Kidney (tissue), 14 donors: Measurements from ENCODE around the gene C19orf12. TPM values are rescaled to one million over a fixed set of nuclear protein-coding genes. Genes with fewer than 3 reads are reported as not detected.
A peak's percentile ranks its signal among the peaks of the same experiment; 100 is the strongest.

Experiments
- DNase-seq, 5 donors: peaks; one replicate each; pipeline ENCODE4 v3.0.0-alpha.2; 2013 to 2020
- FAIRE-seq: peaks from 2 replicates; lab custom pipeline; 2012; peaks lifted over from hg19 to GRCh38; lab: Jason Lieb, UNC
- H3K27ac ChIP-seq, 2 donors: one replicate each; pipeline ENCODE4 v1.7.0; 2013; ENCODE audit warnings: low read depth in 2 of 2, low read length in 2 of 2, inconsistent platforms in 1 of 2
- H3K27me3 ChIP-seq: one replicate; pipeline ENCODE4 v1.7.1; 2013; ENCODE audit warnings: low read length, inconsistent platforms; ENCODE audit not compliant: control insufficient read depth, insufficient read depth
- H3K36me3 ChIP-seq, 3 donors: one replicate each; pipeline versions ENCODE4 v1.7.0 to v1.7.1; 2013; ENCODE audit warnings: low read length in 3 of 3, control low read depth in 1 of 3, inconsistent platforms in 1 of 3; ENCODE audit not compliant: insufficient read depth in 3 of 3, control insufficient read depth in 2 of 3
- H3K4me1 ChIP-seq, 3 donors: one replicate each; pipeline versions ENCODE4 v1.7.0 to v1.7.1; 2013; ENCODE audit warnings: low read length in 3 of 3, inconsistent platforms in 1 of 3, low read depth in 1 of 3; ENCODE audit not compliant: control insufficient read depth in 2 of 3, insufficient read depth in 2 of 3
- H3K4me3 ChIP-seq, 3 donors: one replicate each; pipeline versions ENCODE4 v1.7.0 to v1.8.1; 2013; ENCODE audit warnings: low read length in 3 of 3, control low read depth in 1 of 3, inconsistent platforms in 1 of 3
- H3K9ac ChIP-seq, 3 donors: one replicate each; pipeline versions ENCODE4 v1.7.0 to v1.7.1; 2013; ENCODE audit warnings: low read length in 3 of 3, control low read depth in 1 of 3, inconsistent platforms in 1 of 3
- H3K9me3 ChIP-seq, 3 donors: one replicate each; pipeline versions ENCODE4 v1.7.0 to v1.7.1; 2013; ENCODE audit warnings: low read length in 3 of 3, control low read depth in 1 of 3, inconsistent platforms in 1 of 3; ENCODE audit not compliant: control insufficient read depth in 2 of 3, insufficient read depth in 1 of 3
- intact Hi-C: fragments of 100-400 bp; cut with DNase I; formaldehyde crosslinking; loops from one replicate; pipeline ENCODE4 v1.11.1; 2022
- polyA plus RNA-seq: library from polyadenylated mRNA; stranded (reverse); fragments of 350-450 nt; fragmentation: Illumina TruSeq; extraction: RNeasy Lipid Tissue Mini Kit (QIAGEN cat#74804); gene quantifications from one replicate; pipeline ENCODE4 v1.2.3, GENCODE V29; 2014; ENCODE audit warnings: low read depth, low replicate concordance; ENCODE audit not compliant: insufficient read depth
- total RNA-seq: library from RNA; stranded (reverse); fragmentation: NEBNext Ultra II Directional; extraction: Animal tissue kit (Norgen Biotek cat#: 25700); gene quantifications from one replicate; pipeline ENCODE4 v1.2.1, GENCODE V29; 2021
- TF ChIP-seq, protein P1 (sequence below): IDR thresholded peaks from 3 replicates; pipeline ENCODE4 v1.5.1; 2012; ENCODE audit warnings: mild to moderate bottlenecking, moderate library complexity, borderline replicate concordance; ENCODE audit not compliant: insufficient read depth; ENCODE audit errors: extremely low read depth
- donor health status: control.
- donor health status: control.
- donor health status: control.
- donor health status: control.
- donor health status: control.
- donor health status: DM: yes; HTN: yes; CAD: no.
- donor health status: Normal renal cell carcinoma (clear cell type).

C19orf12 gene
- total and polyA plus RNA-seq, 2 donors from 2014 or later, result 21.2 to 27.1 TPM

DNA sequence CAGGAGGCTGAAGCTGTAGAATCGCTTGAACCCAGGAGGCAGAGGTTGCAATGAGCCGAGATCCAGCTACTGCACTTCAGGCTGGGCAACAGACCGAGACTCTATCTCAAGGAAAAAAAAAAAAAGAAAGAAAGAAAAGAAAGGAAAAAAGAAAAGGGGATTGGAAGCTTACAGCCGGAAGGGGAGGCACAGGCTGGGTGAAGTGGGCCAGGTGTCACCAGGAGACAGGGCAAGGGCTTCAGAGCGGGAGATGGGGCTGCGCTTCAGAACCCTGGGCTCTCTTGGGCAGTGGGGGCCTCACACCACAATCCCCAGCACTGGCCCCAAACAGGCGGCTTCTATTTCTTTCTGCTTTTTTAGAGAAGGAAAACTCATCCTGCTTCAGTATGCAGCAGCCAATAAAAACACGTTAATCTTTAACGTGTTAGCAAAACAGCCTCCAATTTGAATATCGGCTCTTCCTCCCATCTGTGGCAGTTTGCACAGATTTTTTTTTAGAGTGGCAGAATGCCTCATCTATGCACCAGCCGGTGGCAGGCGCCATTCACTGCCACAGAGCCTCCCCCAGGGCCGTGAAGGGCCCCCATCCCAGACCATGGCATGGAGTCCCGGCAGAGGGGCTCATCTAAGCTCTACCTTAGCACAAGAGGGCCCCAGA, 46.6 kb upstream of the C19orf12 start:
- H3K9me3 ChIP-seq, result no peaks in the 10 kb centered on the region
- DNase-seq, result peak in 2 of 5 donors; percentile 17 to 26
- TF ChIP-seq, protein P1, sequence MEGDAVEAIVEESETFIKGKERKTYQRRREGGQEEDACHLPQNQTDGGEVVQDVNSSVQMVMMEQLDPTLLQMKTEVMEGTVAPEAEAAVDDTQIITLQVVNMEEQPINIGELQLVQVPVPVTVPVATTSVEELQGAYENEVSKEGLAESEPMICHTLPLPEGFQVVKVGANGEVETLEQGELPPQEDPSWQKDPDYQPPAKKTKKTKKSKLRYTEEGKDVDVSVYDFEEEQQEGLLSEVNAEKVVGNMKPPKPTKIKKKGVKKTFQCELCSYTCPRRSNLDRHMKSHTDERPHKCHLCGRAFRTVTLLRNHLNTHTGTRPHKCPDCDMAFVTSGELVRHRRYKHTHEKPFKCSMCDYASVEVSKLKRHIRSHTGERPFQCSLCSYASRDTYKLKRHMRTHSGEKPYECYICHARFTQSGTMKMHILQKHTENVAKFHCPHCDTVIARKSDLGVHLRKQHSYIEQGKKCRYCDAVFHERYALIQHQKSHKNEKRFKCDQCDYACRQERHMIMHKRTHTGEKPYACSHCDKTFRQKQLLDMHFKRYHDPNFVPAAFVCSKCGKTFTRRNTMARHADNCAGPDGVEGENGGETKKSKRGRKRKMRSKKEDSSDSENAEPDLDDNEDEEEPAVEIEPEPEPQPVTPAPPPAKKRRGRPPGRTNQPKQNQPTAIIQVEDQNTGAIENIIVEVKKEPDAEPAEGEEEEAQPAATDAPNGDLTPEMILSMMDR, result no peak
- H3K36me3 ChIP-seq, result no peaks in the 10 kb centered on the region
- no peaks in the 10 kb centered on the region for H3K27me3 ChIP-seq
- no peak overlapping the region for H3K27ac ChIP-seq
- H3K4me3 ChIP-seq, result no peak overlapping the region
- intact Hi-C loops, result loop anchor here (10.0 kb wide), 1 partner anchor 103 kb away; no protein-coding TSS in a partner anchor
- FAIRE-seq, result no peak
- no peak overlapping the region for H3K9ac ChIP-seq
- H3K4me1 ChIP-seq, result no peaks in the 10 kb centered on the region

DNA sequence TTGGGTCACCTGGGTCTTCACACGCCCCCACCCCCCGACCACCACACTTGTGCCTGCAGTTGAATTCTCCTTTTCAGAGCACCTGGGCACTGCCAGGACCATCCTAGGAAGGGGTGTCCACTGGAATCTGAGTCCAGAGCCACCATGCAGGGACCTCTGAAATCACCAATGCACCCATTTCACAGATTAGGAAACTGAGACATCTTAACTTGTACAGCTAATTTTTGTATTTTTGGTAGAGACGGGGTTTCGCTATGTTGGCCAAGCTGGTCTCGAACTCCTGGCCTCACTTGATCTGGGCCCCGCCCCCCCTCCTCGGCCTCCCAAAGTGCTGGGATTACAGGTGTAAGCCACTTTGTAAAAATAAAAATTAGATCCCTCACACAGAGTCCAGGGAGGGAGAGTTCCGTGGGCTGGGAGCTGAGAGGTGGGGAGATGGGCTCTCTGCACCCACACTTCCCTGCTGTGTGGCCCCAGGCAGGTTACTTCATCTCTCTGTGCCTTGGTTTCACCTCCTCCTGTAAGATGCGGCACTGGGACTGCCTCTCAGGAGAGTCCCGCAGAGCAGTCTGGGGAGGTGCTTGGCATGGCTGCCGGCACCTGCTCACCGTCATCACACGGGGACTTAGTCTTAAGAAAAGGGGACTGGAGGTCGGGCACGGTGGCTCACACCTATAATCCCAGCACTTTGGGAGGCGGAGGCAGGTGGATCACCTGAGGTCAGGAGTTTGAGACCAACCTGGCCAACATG, 45.9 kb upstream of the C19orf12 start:
- DNase-seq (no peak), FAIRE-seq (no peak)
- Histone ChIP-seq H3K36me3 (no peaks in the 10 kb centered on the region), H3K9me3 (no peaks in the 10 kb centered on the region), H3K4me3 (no peak overlapping the region), H3K4me1 (no peaks in the 10 kb centered on the region), H3K27me3 (no peaks in the 10 kb centered on the region), H3K27ac (no peak overlapping the region), H3K9ac (no peak overlapping the region)
- TF ChIP-seq, protein P1, result no peak
- intact Hi-C loops, result loop anchor here (10.0 kb wide), 1 partner anchor 104 kb away; no protein-coding TSS in a partner anchor

- DNase-seq (no peak), FAIRE-seq (no peak)
- TF ChIP-seq, protein P1, result no peak
- H3K4me1 ChIP-seq, result no peaks in the 10 kb centered on the region
- H3K9ac ChIP-seq, result no peak overlapping the region
- intact Hi-C loops, result no loop called here
- H3K36me3 ChIP-seq, result no peaks in the 10 kb centered on the region
- no peak overlapping the region for H3K4me3 ChIP-seq
- no peak overlapping the region for H3K27ac ChIP-seq
- no peaks in the 10 kb centered on the region for H3K9me3 ChIP-seq
- no peaks in the 10 kb centered on the region for H3K27me3 ChIP-seq
Measured at GRCh38 chr19:29759359-29759758, 44.3 kb upstream of the C19orf12 start.
